Ovary (tissue), 9 donors: Measurements from ENCODE around the gene SLC16A5. TPM values are rescaled to one million over a fixed set of nuclear protein-coding genes. Genes with fewer than 3 reads are reported as not detected.

Source experiments
- DNase-seq, 5 donors: peaks; one replicate each; pipeline ENCODE4 v3.0.0-alpha.2; 2019 to 2020
- H3K27ac ChIP-seq, 2 donors: fragments of 200-600 bp; one replicate each; pipeline versions ENCODE4 v1.5.1 to v1.8.0; 2019 to 2022
- H3K27me3 ChIP-seq: fragments of 200-600 bp; one replicate; pipeline ENCODE4 v1.8.0; 2022
- H3K36me3 ChIP-seq: fragments of 200-600 bp; sonication (generic); one replicate; pipeline ENCODE4 v1.5.1; 2019
- H3K4me1 ChIP-seq: one replicate; pipeline ENCODE4 v1.8.1; 2013; ENCODE audit warnings: mild to moderate bottlenecking, moderate library complexity; ENCODE audit not compliant: insufficient read depth
- H3K4me3 ChIP-seq: fragments of 200-600 bp; sonication (generic); one replicate; pipeline ENCODE4 v1.5.1; 2017
- H3K9me3 ChIP-seq, 2 donors: fragments of 200-600 bp in 1 of 2; sonication (generic) in 1 of 2; one replicate each; pipeline versions ENCODE4 v1.5.1 to v1.8.1; 2013 to 2019; ENCODE audit warnings: mild to moderate bottlenecking in 1 of 2, moderate library complexity in 1 of 2
- CTCF ChIP-seq, 3 donors: fragments of 450-650 bp in 2 of 3; fragments of 200-600 bp in 1 of 3; IDR thresholded peaks; one replicate each; pipeline versions ENCODE4 v1.5.1 to v1.8.0; 2016 to 2022; ENCODE audit warnings: antibody characterized with exemption in 3 of 3, mild to moderate bottlenecking in 1 of 3
- EP300 ChIP-seq: sonication (generic); formaldehyde crosslinking; IDR thresholded peaks from one replicate; pipeline ENCODE4 v1.6.1; 2017; ENCODE audit warnings: antibody characterized with exemption
- POLR2A ChIP-seq: fragments of 450-650 bp; IDR thresholded peaks from one replicate; pipeline ENCODE4 v1.6.1; 2017; ENCODE audit warnings: antibody characterized with exemption, mild to moderate bottlenecking, moderate library complexity
- WGBS, 3 donors: extraction: QIAGEN DNeasy Blood & Tissue Kit in 1 of 3; methylation state at CpG; one replicate each; pipeline versions ENCODE4 v1.1.5 to v1.1.7; 2013 to 2017; 5-methylcytosine and 5-hydroxymethylcytosine counted together
- intact Hi-C, 4 donors: fragments of 100-400 bp; cut with DNase I; formaldehyde crosslinking; loops; one replicate each; pipeline versions ENCODE4 v1.11.0 to v1.15.1; 2022 to 2023
- polyA plus RNA-seq, 2 donors: library from polyadenylated mRNA; stranded (reverse); fragments of 200-250 nt in 1 of 2; fragments of 350-450 nt in 1 of 2; fragmentation: Illumina TruSeq in 1 of 2; extraction: RNeasy Lipid Tissue Mini Kit (QIAGEN cat#74804) in 1 of 2; gene quantifications; one replicate each; pipeline ENCODE4 v1.2.3, GENCODE V29; 2013 to 2014
- total RNA-seq, 7 donors: library from RNA; depleted of rRNA in 2 of 7; stranded (reverse); fragments of >200 nt in 2 of 7; fragmentation: NEBNext Ultra II Directional in 3 of 7; extraction: Animal tissue kit (Norgen Biotek cat#: 25700) in 3 of 7; gene quantifications; one replicate each; pipeline versions ENCODE4 v1.1.0 to v1.2.4, GENCODE V29; 2016 to 2023
- donor health status: DM: no; HTN: no; CAD: no; lungs with moderate emphysema.
- donor health status: DM: no; HTN: no; CAD: no.
- donor health status: Bipolar disorder and iron deficiency.
- donor health status: DM: yes; HTN: yes; CAD: no.
- donor health status: DM: no; HTN: no; CAD: no.
- donor health status: DM: yes; HTN: yes; CAD: no.

The SLC16A5 gene
- total and polyA plus RNA-seq, 9 donors, result 2.0 to 20.6 (median 12.1) TPM

GRCh38 chr17:75049057-75049456, 38.7 kb upstream of the SLC16A5 start:
- Histone ChIP-seq H3K4me1 (peaks cover 2% of the 10 kb centered on the region), H3K36me3 (no peaks in the 10 kb centered on the region), H3K9me3 (no peaks in the 10 kb centered on the region), H3K4me3 (no peak overlapping the region), H3K27ac (peak overlapping the region in 1 of 2 donors; percentile 41), H3K27me3 (no peaks in the 10 kb centered on the region)
- WGBS, 3 donors, result 68 to 79% (median 75%) methylated on average over 5 of the region's 5 CpGs
- no peak for DNase-seq
- intact Hi-C loops, result no loop called here
- TF ChIP-seq EP300 (no peak), POLR2A (no peak), CTCF (IDR thresholded peaks at IDR 0.05) (no peak)

- no peaks in the 10 kb centered on the region for H3K27me3 ChIP-seq
- no peaks in the 10 kb centered on the region for H3K9me3 ChIP-seq
- intact Hi-C loops, result loop anchor here in 1 of 4 donors (10.0 kb wide), 1 partner anchor 155 kb away; the partner anchor contains the start of gene NUP85
- peaks cover 2% of the 10 kb centered on the region for H3K4me1 ChIP-seq
- H3K27ac ChIP-seq, result peak overlapping the region in 1 of 2 donors; percentile 41
- no peak for DNase-seq
- H3K36me3 ChIP-seq, result no peaks in the 10 kb centered on the region
- TF ChIP-seq POLR2A, result no peak
- no peak for TF ChIP-seq CTCF (IDR thresholded peaks at IDR 0.05)
- TF ChIP-seq EP300, result no peak
- no peak overlapping the region for H3K4me3 ChIP-seq
These were observed 38.0 kb upstream of the SLC16A5 start for GRCh38 chr17:75049706-75050105.

GRCh38 chr17:75051941-75052340, 35.8 kb upstream of the SLC16A5 start:
- intact Hi-C loops, result loop anchor here in 1 of 4 donors (10.0 kb wide), 1 partner anchor 153 kb away; the partner anchor contains the start of gene NUP85
- 71 to 78% (median 74%) methylated on average over 2 of the region's 2 CpGs for WGBS, 3 donors

GRCh38 chr17:75059369-75060345, 28.1 kb upstream of the SLC16A5 start:
- intact Hi-C loops, result loop anchor here in 2 of 4 donors (10.0 kb wide), 2 partner anchors 135 to 145 kb away; partner anchors contain the start of gene NUP85 (in 1 of the 2)
- peaks cover 2% of the 10 kb centered on the region for H3K4me1 ChIP-seq
- TF ChIP-seq CTCF (IDR thresholded peaks at IDR 0.05), result peak in 2 of 3 donors; percentile 47 to 53
- no peak for TF ChIP-seq EP300
- H3K4me3 ChIP-seq, result no peak overlapping the region
- WGBS, 3 donors, result 16 to 43% (median 18%) methylated on average over 25 of the region's 25 CpGs
- H3K36me3 ChIP-seq, result no peaks in the 10 kb centered on the region
- peak; percentile 51 to 58 (median 56) for DNase-seq
- H3K27ac ChIP-seq, result peak overlapping the region in 1 of 2 donors; percentile 78
- H3K27me3 ChIP-seq, result no peaks in the 10 kb centered on the region
- no peaks in the 10 kb centered on the region for H3K9me3 ChIP-seq

More at GRCh38 chr17:75051941-75052340, 35.8 kb upstream of the SLC16A5 start:
- no peaks in the 10 kb centered on the region for H3K36me3 ChIP-seq
- H3K4me3 ChIP-seq, result no peak overlapping the region
- no peak for DNase-seq
- TF ChIP-seq EP300 (no peak), CTCF (IDR thresholded peaks at IDR 0.05) (no peak), POLR2A (no peak)
- no peaks in the 10 kb centered on the region for H3K27me3 ChIP-seq
- no peaks in the 10 kb centered on the region for H3K9me3 ChIP-seq
- H3K4me1 ChIP-seq, result peaks cover 2% of the 10 kb centered on the region
- no peak overlapping the region for H3K27ac ChIP-seq
